Lower leg skin (tissue), 4 donors: Measurements from ENCODE around the gene TASP1. TPM values are rescaled to one million over a fixed set of nuclear protein-coding genes. Genes with fewer than 3 reads are reported as not detected.

Source experiments
- DNase-seq, 2 donors: peaks; one replicate each; pipeline ENCODE4 v3.0.0-alpha.2; 2019; ENCODE audit warnings: low spot score in 2 of 2
- H3K4me3 ChIP-seq: fragments of 200-600 bp; sonication (generic); 2 replicates; pipeline ENCODE4 v1.5.1; 2017; ENCODE audit warnings: mild to moderate bottlenecking, low read depth; ENCODE audit not compliant: poor library complexity, severe bottlenecking
- CTCF ChIP-seq, 3 donors: fragments of 450-650 bp; IDR thresholded peaks; one replicate each; pipeline ENCODE4 v1.5.1; 2016; ENCODE audit warnings: antibody characterized with exemption in 3 of 3, mild to moderate bottlenecking in 3 of 3, moderate library complexity in 2 of 3
- POLR2A ChIP-seq, 2 donors: fragments of 450-650 bp; IDR thresholded peaks; one replicate each; pipeline ENCODE4 v1.6.1; 2016 to 2017; ENCODE audit warnings: antibody characterized with exemption in 2 of 2, mild to moderate bottlenecking in 1 of 2, moderate library complexity in 1 of 2
- WGBS, 2 donors: methylation state at CpG; one replicate each; pipeline ENCODE4 v1.1.5; 2018; 5-methylcytosine and 5-hydroxymethylcytosine counted together
- intact Hi-C: fragments of 100-400 bp; cut with DNase I; formaldehyde crosslinking; loops from one replicate; pipeline ENCODE4 v1.15.0; 2023; ENCODE audit warnings: low total_unique reads
- total RNA-seq, 4 donors: library from RNA; depleted of rRNA; stranded (reverse); fragments of >200 nt; gene quantifications; one replicate each; pipeline ENCODE4 v1.1.0, GENCODE V29; 2016

TASP1 gene
- total RNA-seq, 4 donors from 2014 or later, result 9.0 to 18.3 (median 12.7) TPM

- no peak for TF ChIP-seq POLR2A (IDR thresholded peaks at IDR 0.05)
- TF ChIP-seq CTCF (IDR thresholded peaks at IDR 0.05), result no peak
- no peak overlapping the region for H3K4me3 ChIP-seq
- intact Hi-C loops, result no loop called here
- 88 to 91% methylated on average over 5 of the region's 5 CpGs for WGBS, 2 donors
- DNase-seq, result no peak
Measured at GRCh38 chr20:13533946-13534345, 104.8 kb downstream of the TASP1 start.

GRCh38 chr20:13530146-13530545 is 108.6 kb downstream of the TASP1 start:
- intact Hi-C loops, result no loop called here

GRCh38 chr20:13526551-13526950 is 112.2 kb downstream of the TASP1 start:
- DNase-seq, result no peak
- intact Hi-C loops, result loop anchor here (10.0 kb wide), 1 partner anchor 1542 kb away; no protein-coding TSS in a partner anchor
- no peak for TF ChIP-seq CTCF (IDR thresholded peaks at IDR 0.05)
- no peak overlapping the region for H3K4me3 ChIP-seq
- WGBS, 2 donors, result 85 to 100% methylated on average over 1 of the region's 1 CpG

More at GRCh38 chr20:13530146-13530545, 108.6 kb downstream of the TASP1 start:
- no peak for DNase-seq
- H3K4me3 ChIP-seq, result no peak overlapping the region
- WGBS, 2 donors, result 95 to 97% methylated on average over 3 of the region's 3 CpGs
- no peak for TF ChIP-seq CTCF (IDR thresholded peaks at IDR 0.05)
- TF ChIP-seq POLR2A (IDR thresholded peaks at IDR 0.05), result no peak

- H3K4me3 ChIP-seq, result no peak overlapping the region
- DNase-seq, result peak in 1 of 2 donors; percentile 41
- 70 to 77% methylated on average over 4 of the region's 4 CpGs for WGBS, 2 donors
- intact Hi-C loops, result loop anchor here (10.0 kb wide), 1 partner anchor 1541 kb away; no protein-coding TSS in a partner anchor
- no peak for TF ChIP-seq POLR2A (IDR thresholded peaks at IDR 0.05)
- TF ChIP-seq CTCF (IDR thresholded peaks at IDR 0.05), result no peak
Measured at GRCh38 chr20:13525225-13525940, 113.3 kb downstream of the TASP1 start.

- no peak for TF ChIP-seq POLR2A (IDR thresholded peaks at IDR 0.05)
- no peak for TF ChIP-seq CTCF (IDR thresholded peaks at IDR 0.05)
- intact Hi-C loops, result loop anchor here (10.0 kb wide), 1 partner anchor 1540 kb away; no protein-coding TSS in a partner anchor
- DNase-seq, result no peak
- 94 to 96% methylated on average over 1 of the region's 1 CpG for WGBS, 2 donors
- H3K4me3 ChIP-seq, result no peak overlapping the region
Measured at GRCh38 chr20:13524339-13524738, 114.4 kb downstream of the TASP1 start.

GRCh38 chr20:13517831-13518230 is 120.9 kb downstream of the TASP1 start:
- no peak for TF ChIP-seq CTCF (IDR thresholded peaks at IDR 0.05)
- no peak for TF ChIP-seq POLR2A (IDR thresholded peaks at IDR 0.05)
- intact Hi-C loops, result no loop called here
- H3K4me3 ChIP-seq, result no peak overlapping the region
- no peak for DNase-seq
